ENCODE measurements around the gene PRKG1.
"Not testable (repeated sequence)": the region's sequence is repeated elsewhere in the genome, so short reads cannot be mapped to it uniquely, and the experiment has no call there.

The PRKG1 gene

DNA sequence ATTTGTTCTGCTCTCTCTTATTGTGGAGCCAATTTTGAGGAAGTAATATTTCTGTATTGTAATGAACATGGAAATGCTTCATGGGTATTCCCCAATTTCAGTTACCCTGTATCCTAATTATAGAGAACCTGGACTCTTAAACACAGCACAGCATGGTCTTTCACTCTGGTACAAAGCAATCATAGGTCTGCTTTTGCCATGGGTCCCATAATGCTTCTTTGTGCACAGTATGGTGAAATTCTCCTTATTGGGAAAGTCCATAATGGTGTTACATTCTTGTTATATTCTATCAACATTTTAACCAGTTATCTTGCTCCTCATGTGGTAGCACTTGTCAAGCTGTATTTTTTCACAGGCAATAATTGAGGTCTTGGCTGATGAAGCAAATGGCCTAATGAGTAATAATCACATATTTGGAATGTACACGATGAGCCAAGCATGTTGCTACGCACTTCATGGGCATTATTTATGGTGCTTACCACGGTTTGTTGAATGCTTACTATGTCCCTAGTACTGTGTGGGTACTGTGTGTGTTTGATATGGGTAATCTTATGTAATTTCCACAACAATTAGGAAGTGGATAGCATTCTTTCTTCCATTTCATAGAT, 42.9 kb downstream of the PRKG1 start:
- DNase-seq (ENCODE audit: low spot score) = no peak

DNA sequence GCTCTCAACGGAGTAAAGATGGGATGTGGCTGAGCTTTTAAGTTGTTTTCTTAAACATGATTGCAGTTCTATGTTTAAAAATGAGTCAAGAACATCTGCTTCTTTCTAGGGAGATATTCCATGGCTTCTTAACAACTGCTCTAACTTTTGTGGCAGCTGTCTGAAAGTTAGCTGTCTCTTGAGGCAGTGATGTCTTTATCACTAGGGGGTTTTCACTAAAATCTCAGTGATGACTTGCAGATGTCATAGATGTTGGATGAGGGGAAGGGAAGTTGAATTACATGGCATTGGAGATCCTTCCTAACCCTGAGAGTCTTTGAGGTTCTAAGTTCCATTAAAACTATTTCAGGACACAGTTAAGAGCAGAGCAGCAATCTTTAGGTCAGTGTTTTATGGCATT, 43.5 kb downstream of the PRKG1 start:
- DNase-seq (ENCODE audit: low spot score) = no peak

- no peak for DNase-seq (ENCODE audit: low spot score)
Measured at GRCh38 chr10:51119441-51119840, 45.2 kb downstream of the PRKG1 start.

GRCh38 chr10:51121861-51122260, 47.6 kb downstream of the PRKG1 start:
- no peak for DNase-seq (ENCODE audit: low spot score)

DNA sequence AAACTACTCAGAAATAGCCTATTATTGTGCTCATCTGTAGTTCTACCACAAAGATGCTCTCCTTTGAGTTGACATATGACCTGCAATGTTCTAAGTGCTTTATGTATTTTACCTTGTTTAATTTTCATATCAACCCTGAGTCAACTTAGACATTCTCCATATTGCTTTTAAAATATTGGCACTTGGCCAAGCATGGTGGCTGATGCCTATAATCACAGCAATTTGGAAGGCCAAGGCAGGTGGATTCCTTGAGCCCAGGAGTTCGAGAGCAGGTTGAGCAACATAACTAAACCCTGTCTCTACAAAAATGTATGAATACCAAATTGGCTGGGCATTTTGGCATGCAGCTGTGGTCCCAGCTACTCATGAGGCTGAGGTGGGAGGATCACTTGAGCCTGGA, 50.6 kb downstream of the PRKG1 start:
- DNase-seq (ENCODE audit: low spot score) = no peak

DNA sequence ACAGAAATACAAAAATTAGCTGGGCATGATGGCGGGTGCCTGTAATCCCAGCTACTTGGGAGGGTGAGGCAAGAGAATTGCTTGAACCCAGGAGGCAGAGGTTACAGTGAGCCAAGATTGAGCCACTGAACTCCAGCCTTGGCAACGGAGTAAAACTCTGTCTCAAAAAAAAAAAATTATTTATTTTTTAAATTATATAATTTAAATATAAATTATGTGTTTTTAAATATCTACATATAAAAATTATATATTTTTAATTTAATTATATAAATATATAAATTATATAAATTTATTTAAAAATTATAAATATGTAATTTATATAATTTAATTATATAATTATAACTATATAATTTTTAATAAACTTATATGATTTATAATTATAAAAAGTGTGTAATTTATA, 51.2 kb downstream of the PRKG1 start:
- DNase-seq (ENCODE audit: low spot score) = no peak

DNA sequence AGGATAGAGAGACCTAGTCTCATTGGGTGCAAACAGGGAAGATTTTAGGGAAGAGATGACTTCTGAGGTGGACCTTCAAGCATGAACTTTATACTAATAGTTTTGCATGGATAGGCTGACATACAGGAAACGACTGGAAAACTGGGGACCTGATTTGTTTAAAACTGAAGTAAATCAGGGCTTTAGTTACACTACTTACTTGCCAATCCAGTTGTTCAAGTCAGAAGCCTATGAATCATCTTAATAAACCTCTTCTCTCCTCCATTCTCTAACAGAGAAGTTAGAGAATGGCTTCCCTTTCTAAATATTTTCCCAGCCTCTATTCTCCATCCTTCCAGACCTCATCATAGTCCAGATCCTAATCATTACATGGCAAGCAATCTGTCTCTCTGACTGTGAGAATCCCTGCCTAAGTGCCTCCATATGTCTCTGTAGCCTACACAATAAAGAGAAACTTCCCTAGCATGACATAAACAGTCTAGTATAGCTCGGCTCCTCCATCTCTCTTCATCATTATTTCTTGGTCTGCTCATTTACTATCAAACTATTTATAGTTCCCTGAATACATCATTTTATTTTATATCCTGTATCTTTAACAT, 55.8 kb downstream of the PRKG1 start:
- no peak for DNase-seq (ENCODE audit: low spot score)

- DNase-seq (ENCODE audit: low spot score) = no peak
Measured at GRCh38 chr10:51137756-51138529, 63.7 kb downstream of the PRKG1 start.

GRCh38 chr10:51139176-51139575, 64.9 kb downstream of the PRKG1 start:
- DNase-seq (ENCODE audit: low spot score) = no peak

- DNase-seq (ENCODE audit: low spot score) = no peak
Measured at GRCh38 chr10:51141010-51141409, 66.7 kb downstream of the PRKG1 start.

DNA sequence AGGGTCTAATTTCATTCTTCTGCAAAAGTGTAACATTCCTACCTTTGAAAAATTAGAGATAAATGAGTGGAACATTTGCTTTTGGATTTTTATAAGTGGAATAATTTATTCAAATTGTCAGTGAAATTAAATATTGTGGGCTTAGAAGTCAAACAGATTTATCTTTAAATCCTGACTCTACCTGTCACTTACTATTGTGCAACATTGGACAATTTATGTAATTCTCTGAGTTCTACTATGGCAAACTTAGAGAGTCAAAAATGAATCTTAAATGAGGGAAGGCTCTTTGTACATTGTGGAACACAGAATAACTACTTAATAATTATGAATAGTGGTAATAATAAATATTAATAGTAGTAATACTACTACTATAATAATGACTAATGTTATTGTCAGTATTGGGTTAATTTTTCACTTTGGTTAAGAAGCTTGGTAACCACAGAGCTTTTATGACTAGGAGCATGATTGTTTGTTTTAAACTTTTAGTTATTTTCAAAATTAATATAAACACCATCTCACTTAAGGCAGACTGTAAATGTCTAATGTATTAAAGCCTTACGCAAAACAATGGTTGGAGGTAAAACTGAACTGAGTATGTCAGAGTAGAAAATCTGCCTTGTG, 70.0 kb downstream of the PRKG1 start:
- no peak for DNase-seq (ENCODE audit: low spot score)

DNA sequence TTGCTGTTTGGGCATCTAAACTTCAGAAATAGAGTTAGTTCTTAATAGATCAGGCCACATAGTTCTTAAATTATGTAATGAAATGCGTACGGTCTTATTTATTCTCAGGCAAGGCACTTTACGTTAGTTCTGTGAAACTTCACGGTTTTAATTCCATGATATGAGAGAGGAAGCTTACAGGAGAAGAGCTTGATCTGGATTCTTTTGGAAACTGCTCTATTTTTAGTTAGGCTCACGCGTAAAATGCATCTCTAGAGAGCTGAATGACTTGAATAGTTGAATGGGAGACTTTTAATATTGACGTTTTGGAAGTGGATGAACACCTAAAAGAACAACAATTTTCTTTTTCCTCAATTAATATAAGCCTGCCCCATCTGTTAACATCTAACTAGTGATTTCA, 71.1 kb downstream of the PRKG1 start:
- no peak for DNase-seq (ENCODE audit: low spot score)

- DNase-seq (ENCODE audit: low spot score) = no peak
Measured at GRCh38 chr10:51147644-51148399, 73.5 kb downstream of the PRKG1 start.

GRCh38 chr10:51156926-51157325, 82.6 kb downstream of the PRKG1 start:
- no peak for DNase-seq (ENCODE audit: low spot score)

- DNase-seq (ENCODE audit: low spot score) = no peak
Measured at GRCh38 chr10:51158832-51159231, 84.5 kb downstream of the PRKG1 start.

- no peak for DNase-seq (ENCODE audit: low spot score)
Measured at GRCh38 chr10:51159841-51160240, 85.6 kb downstream of the PRKG1 start.

DNA sequence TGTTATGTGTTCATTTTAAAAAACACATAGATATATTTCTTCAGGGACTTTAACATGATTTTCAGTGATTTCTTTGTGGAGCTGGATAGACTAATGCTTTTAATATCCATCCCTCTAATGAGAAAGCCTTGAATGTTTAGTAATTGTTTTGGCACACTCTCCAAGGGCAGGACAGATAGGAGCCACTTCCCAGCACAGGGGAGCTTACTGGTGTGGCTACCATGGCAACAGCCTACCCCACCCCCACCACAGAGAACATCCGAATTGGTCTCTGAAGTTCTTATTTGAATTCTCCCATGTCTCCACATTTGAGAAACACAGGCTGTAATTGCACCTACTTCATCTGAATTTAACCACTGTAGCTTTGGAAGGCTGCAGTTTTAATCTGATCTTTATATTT, 87.7 kb downstream of the PRKG1 start:
- DNase-seq (ENCODE audit: low spot score) = no peak

DNA sequence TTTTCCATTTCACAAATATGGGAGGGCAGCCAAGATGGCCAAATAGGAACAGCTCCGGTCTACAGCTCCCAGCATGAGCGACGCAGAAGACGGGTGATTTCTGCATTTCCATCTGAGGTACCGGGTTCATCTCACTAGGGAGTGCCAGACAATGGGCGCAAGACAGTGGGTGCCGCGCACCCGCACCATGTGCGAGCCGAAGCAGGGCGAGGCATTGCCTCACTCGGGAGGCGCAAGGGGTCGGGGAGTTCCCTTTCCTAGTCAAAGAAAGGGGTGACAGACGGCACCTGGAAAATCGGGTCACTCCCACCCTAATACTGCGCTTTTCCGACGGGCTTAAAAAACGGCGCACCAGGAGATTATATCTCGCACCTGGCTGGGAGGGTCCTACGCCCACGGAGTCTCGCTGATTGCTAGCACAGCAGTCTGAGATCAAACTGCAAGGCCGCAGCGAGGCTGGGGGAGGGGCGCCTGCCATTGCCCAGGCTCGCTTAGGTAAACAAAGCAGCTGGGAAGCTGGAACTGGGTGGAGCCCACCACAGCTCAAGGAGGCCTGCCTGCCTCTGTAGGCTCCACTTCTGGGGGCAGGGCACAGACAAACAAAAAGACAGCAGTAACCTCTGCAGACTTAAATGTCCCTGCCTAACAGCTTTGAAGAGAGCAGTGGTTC, 89.2 kb downstream of the PRKG1 start:
- DNase-seq (ENCODE audit: low spot score) = not testable (repeated sequence)

DNA sequence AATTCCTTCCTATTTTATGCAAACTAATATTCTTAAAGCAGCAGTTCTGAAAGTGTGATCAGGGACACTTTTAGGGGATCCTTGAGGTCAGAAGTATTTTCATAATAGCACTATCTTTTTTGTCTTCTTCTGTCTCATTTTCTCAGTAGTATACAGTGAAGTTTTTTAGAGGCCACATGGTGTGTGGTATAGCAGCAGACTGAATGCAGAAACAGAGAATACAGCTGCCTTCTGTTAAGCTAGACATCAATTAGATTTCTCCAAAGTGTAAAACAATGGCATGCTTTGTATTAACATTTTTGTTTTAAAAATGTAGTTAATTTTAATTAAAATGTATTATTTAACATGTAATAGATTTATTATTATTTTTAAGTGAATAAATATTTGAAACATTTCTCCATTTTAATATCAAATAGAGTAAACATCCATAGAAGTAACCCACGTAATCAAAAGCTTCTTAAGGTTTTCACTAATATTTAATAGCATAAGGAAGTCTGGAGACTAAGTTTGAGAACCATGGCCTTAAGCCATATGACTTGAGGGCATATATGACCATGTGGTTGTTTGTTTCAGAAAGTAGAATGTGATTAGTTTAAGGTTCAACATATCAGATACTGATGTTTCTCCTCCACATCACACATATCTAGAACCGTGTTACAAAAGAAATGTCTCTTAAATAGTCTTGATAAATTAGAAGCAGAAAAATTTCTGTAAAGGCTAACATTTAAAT, 94.0 kb downstream of the PRKG1 start:
- no peak for DNase-seq (ENCODE audit: low spot score)

DNA sequence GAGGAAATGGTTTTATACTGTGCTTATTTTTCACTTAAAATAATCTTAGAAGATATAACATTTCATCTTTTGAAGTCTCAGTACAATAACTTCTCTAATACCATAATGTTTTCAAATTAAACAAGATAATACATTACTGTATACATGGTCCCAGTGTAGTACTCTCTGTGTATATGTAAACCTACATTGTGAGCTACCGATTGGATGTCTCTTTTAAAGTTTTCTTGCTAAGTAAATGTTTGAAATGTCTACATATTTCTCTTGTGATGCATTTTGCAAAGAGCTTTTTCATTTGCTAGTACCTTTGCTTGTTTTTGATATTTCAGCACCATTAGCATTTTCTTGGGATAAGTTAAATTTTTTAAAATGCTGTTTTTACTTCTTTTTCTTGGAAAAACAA, 94.8 kb downstream of the PRKG1 start:
- DNase-seq (ENCODE audit: low spot score) = no peak

Data from D341Med (cell line).